Measurements from ENCODE around the gene LRRC45.

LRRC45 gene

DNA sequence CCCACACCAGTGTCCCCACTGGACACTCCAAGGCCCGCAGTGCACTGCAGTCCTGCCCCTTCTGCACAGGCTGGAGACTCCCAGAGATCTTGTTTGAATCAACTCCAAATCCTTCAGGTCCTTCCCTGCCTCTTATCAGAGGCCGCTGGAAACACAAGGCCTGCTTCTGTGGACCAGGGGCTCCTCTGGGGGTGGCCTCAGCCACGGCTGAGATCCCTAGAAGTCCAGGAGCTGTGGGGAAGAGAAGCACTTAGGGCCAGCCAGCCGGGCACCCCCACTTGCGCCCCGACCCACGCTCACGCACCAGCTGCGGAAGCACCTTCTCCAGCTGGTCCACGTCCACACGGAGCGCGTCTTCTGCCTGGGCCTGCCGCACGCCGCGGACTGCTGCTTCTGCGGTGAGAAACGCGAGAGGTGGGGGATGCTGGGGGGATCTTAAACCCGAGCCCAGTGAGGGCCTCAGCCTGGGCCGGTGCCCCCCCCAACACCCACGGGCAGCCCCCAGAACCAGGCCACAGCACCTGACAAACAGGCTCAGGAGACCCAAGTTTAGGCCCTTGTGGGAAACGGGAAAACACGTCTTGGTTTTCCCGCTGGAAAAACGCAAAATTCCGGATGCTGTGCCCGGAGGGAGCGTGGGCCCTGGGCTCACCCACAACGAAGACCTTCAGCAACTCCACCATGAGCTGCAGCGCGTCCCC, 4.0 kb upstream of the LRRC45 start (continued):
- TF ChIP-seq, protein P1, sequence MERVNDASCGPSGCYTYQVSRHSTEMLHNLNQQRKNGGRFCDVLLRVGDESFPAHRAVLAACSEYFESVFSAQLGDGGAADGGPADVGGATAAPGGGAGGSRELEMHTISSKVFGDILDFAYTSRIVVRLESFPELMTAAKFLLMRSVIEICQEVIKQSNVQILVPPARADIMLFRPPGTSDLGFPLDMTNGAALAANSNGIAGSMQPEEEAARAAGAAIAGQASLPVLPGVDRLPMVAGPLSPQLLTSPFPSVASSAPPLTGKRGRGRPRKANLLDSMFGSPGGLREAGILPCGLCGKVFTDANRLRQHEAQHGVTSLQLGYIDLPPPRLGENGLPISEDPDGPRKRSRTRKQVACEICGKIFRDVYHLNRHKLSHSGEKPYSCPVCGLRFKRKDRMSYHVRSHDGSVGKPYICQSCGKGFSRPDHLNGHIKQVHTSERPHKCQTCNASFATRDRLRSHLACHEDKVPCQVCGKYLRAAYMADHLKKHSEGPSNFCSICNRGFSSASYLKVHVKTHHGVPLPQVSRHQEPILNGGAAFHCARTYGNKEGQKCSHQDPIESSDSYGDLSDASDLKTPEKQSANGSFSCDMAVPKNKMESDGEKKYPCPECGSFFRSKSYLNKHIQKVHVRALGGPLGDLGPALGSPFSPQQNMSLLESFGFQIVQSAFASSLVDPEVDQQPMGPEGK (CRISPR knock-in tag; IDR thresholded peaks at IDR 0.05; ENCODE audit: borderline replicate concordance) = no peak
- TF ChIP-seq TOX (CRISPR knock-in tag; IDR thresholded peaks at IDR 0.05; ENCODE audit: borderline replicate concordance) = no peak
- no peak for TF ChIP-seq SNAI2 (CRISPR knock-in tag; IDR thresholded peaks at IDR 0.05)
- no peak for TF ChIP-seq BACH2 (CRISPR knock-in tag; IDR thresholded peaks at IDR 0.05; ENCODE audit: borderline replicate concordance)

DNA sequence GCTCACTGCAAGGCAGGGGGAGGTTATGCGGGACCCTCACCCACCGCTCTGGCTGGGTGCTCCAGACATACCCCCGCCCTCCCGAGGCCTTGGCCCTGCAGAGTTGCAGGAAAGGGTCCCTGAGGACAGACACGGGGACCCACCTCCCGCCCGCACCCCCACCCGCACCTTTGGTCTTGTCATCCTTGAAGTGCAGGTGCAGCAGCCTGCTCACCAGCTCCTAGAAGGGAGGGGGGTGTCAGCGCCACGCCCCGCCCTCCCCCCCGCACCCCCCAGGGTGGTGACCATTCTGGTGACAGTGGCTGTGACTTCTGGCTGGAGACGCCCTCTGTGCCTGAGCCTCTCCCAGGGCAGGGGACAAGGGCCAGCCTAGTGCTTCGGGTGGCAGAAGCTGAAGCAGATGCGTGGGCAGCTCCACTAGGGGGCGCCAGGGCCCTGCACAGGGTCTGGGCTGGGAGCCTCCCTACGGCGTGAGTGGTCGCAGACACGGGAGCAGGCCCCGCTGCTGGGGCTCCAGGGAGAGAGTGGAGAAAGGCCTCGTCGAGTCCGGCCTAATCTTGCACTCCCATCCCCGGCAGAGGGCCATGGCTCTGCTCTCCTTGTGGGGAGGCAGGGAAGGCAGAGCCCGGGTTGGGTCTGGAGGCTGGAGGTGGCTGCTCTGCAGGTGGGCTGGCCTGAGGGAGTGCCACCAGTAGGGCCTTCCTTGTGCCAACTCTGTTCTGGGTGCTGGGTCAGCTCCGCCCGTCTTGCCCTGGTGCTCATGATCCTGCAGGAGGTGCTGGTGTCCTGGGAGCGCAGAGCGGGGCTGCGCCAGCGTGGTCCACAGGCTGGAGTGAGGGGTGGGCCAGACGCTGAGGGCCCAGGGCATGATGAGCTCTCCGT, 3.2 kb upstream of the LRRC45 start:
- TF ChIP-seq OSR1 (CRISPR knock-in tag; IDR thresholded peaks at IDR 0.05) = no peak
- TF ChIP-seq CSDC2 (CRISPR knock-in tag; IDR thresholded peaks at IDR 0.05) = no peak
- TF ChIP-seq ISL1 (CRISPR knock-in tag; IDR thresholded peaks at IDR 0.05) = no peak
- no peak for TF ChIP-seq RARB (CRISPR knock-in tag; IDR thresholded peaks at IDR 0.05)
- TF ChIP-seq, protein P2, sequence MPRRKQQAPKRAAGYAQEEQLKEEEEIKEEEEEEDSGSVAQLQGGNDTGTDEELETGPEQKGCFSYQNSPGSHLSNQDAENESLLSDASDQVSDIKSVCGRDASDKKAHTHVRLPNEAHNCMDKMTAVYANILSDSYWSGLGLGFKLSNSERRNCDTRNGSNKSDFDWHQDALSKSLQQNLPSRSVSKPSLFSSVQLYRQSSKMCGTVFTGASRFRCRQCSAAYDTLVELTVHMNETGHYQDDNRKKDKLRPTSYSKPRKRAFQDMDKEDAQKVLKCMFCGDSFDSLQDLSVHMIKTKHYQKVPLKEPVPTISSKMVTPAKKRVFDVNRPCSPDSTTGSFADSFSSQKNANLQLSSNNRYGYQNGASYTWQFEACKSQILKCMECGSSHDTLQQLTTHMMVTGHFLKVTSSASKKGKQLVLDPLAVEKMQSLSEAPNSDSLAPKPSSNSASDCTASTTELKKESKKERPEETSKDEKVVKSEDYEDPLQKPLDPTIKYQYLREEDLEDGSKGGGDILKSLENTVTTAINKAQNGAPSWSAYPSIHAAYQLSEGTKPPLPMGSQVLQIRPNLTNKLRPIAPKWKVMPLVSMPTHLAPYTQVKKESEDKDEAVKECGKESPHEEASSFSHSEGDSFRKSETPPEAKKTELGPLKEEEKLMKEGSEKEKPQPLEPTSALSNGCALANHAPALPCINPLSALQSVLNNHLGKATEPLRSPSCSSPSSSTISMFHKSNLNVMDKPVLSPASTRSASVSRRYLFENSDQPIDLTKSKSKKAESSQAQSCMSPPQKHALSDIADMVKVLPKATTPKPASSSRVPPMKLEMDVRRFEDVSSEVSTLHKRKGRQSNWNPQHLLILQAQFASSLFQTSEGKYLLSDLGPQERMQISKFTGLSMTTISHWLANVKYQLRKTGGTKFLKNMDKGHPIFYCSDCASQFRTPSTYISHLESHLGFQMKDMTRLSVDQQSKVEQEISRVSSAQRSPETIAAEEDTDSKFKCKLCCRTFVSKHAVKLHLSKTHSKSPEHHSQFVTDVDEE (CRISPR knock-in tag; IDR thresholded peaks at IDR 0.05) = no peak
- TF ChIP-seq, protein P3, sequence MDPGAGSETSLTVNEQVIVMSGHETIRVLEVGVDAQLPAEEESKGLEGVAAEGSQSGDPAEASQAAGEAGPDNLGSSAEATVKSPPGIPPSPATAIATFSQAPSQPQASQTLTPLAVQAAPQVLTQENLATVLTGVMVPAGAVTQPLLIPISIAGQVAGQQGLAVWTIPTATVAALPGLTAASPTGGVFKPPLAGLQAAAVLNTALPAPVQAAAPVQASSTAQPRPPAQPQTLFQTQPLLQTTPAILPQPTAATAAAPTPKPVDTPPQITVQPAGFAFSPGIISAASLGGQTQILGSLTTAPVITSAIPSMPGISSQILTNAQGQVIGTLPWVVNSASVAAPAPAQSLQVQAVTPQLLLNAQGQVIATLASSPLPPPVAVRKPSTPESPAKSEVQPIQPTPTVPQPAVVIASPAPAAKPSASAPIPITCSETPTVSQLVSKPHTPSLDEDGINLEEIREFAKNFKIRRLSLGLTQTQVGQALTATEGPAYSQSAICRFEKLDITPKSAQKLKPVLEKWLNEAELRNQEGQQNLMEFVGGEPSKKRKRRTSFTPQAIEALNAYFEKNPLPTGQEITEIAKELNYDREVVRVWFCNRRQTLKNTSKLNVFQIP (CRISPR knock-in tag; IDR thresholded peaks at IDR 0.05; ENCODE audit: borderline replicate concordance, low read depth) = no peak
- no peak for TF ChIP-seq ZNF8 (CRISPR knock-in tag; IDR thresholded peaks at IDR 0.05)
- no peak for TF ChIP-seq TCF4 (CRISPR knock-in tag; IDR thresholded peaks at IDR 0.05; ENCODE audit: borderline replicate concordance)
- TF ChIP-seq, protein P1 (CRISPR knock-in tag; IDR thresholded peaks at IDR 0.05; ENCODE audit: borderline replicate concordance) = no peak
- TF ChIP-seq PPARA (CRISPR knock-in tag; IDR thresholded peaks at IDR 0.05; ENCODE audit: borderline replicate concordance) = no peak
- TF ChIP-seq BACH2 (CRISPR knock-in tag; IDR thresholded peaks at IDR 0.05; ENCODE audit: borderline replicate concordance) = no peak
- no peak for TF ChIP-seq CREB5 (CRISPR knock-in tag; IDR thresholded peaks at IDR 0.05; ENCODE audit: low read depth)

DNA sequence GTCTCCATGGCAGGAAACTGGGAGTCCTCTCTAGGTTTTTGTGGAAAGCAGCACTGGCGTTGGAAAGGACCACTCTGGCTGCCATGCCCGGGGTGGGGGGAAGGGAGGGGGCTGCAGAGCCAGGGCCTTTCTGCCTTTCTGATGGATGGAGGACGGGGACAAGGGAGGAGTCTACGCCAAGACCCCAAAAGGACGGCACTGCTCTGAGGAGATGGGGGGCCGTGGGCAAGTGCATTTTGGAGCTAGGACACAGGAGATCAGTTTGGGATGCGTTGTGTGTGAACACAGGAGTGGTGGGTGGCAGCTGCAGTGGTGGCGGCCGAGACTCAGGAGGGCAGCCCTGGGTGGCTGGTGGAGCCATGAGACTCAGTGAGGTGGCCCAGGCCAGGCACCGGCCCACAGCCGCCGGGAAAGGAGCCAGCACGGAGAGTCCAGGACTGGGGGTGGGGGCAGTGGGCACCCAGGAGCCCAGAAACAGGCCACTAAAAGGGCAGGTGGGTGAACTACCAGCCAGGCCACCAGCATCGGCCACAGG, 2.5 kb upstream of the LRRC45 start:
- ATAC-seq = no peak

More for the DNA sequence above, 3.2 kb upstream of the LRRC45 start:
- ATAC-seq = peak; percentile 4; the same call in 1 of the 3 replicates

More for the DNA sequence above, 2.5 kb upstream of the LRRC45 start:
- TF ChIP-seq ISL1 (CRISPR knock-in tag; IDR thresholded peaks at IDR 0.05) (no peak), ESRRG (CRISPR knock-in tag; IDR thresholded peaks at IDR 0.05) (no peak), SNAI2 (CRISPR knock-in tag; IDR thresholded peaks at IDR 0.05) (no peak), ZNF70 (CRISPR knock-in tag; IDR thresholded peaks at IDR 0.05) (no peak), TOX (CRISPR knock-in tag; IDR thresholded peaks at IDR 0.05; ENCODE audit: borderline replicate concordance) (no peak), ZNF565 (CRISPR knock-in tag; conservative IDR thresholded peaks at IDR 0.05; ENCODE audit: low read depth) (no peak), ZFP30 (CRISPR knock-in tag; IDR thresholded peaks at IDR 0.05) (no peak), PPARA (CRISPR knock-in tag; IDR thresholded peaks at IDR 0.05; ENCODE audit: borderline replicate concordance) (no peak), ZC3H10 (CRISPR knock-in tag; IDR thresholded peaks at IDR 0.05) (no peak), CREB5 (CRISPR knock-in tag; IDR thresholded peaks at IDR 0.05; ENCODE audit: low read depth) (no peak), BACH2 (CRISPR knock-in tag; IDR thresholded peaks at IDR 0.05; ENCODE audit: borderline replicate concordance) (no peak), ZNF8 (CRISPR knock-in tag; IDR thresholded peaks at IDR 0.05) (no peak)
- TF ChIP-seq, protein P3 (CRISPR knock-in tag; IDR thresholded peaks at IDR 0.05; ENCODE audit: borderline replicate concordance, low read depth) = no peak
